NT2/D1 (cell line): ENCODE measurements around the gene KATNIP.
"Not testable (repeated sequence)": the region's sequence is repeated elsewhere in the genome, so short reads cannot be mapped to it uniquely, and the experiment has no call there.

ENCODE experiments used
- DNase-seq: peaks from one replicate; pipeline ENCODE4 v3.0.0-alpha.2; 2011; ENCODE audit warnings: low read depth, low spot score
- H3K27me3 ChIP-seq: 2 replicates; pipeline ENCODE4 v1.6.0; 2011; ENCODE audit warnings: mild to moderate bottlenecking; ENCODE audit not compliant: insufficient read length, insufficient read depth
- H3K36me3 ChIP-seq: 2 replicates; pipeline ENCODE4 v1.6.1; 2011; ENCODE audit warnings: mild to moderate bottlenecking, low read length, mixed read lengths; ENCODE audit not compliant: insufficient read depth, insufficient read length
- H3K4me1 ChIP-seq: 2 replicates; pipeline ENCODE4 v1.5.1; 2011; ENCODE audit not compliant: insufficient read depth, insufficient read length
- H3K4me3 ChIP-seq: 2 replicates; pipeline ENCODE4 v1.5.1; 2011; ENCODE audit warnings: low read depth; ENCODE audit not compliant: insufficient read length
- H3K9ac ChIP-seq: 2 replicates; pipeline ENCODE4 v1.6.0; 2011; ENCODE audit warnings: low read depth; ENCODE audit not compliant: insufficient read length
- H3K9me3 ChIP-seq: 2 replicates; pipeline ENCODE4 v1.5.1; 2011; ENCODE audit warnings: mild to moderate bottlenecking, low read length; ENCODE audit not compliant: insufficient read depth
- SUZ12 ChIP-seq: IDR thresholded peaks from 2 replicates; pipeline ENCODE4 v1.6.1; 2011; ENCODE audit not compliant: insufficient read length, insufficient read depth; ENCODE audit errors: extremely low read depth
- YY1 ChIP-seq: IDR thresholded peaks from 2 replicates; pipeline ENCODE4 v1.6.1; 2011; ENCODE audit not compliant: insufficient read length, insufficient read depth
- ZNF274 ChIP-seq: IDR thresholded peaks from 2 replicates; pipeline ENCODE4 v1.6.1; 2011; ENCODE audit warnings: mild to moderate bottlenecking, low read depth, low read length

The KATNIP gene

DNA sequence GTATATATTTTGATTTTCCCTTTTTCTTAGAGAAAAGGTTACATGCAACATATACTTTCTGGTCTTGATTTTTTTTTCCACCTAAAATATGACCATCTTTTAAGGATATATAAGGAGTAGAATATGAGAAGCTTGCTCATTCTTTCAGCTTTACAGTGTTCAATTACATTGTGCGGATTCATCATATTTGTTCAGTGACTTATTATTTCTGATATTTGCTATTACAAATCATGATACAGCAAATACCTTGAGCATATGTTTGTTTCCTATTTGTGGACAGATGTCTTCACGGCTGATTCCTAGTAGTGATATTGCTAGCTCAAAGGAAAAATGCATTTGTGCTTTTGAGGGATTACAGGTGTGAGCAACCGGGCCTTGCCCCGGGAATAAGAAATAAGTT lies 18.1 kb downstream of the KATNIP start:
- TF ChIP-seq SUZ12 (no peak), ZNF274 (no peak), YY1 (no peak)
- Histone ChIP-seq H3K9ac (no peak overlapping the region), H3K36me3 (no peaks in the 10 kb centered on the region)

GRCh38 chr16:27570986-27571385 lies 21.0 kb downstream of the KATNIP start:
- H3K36me3 ChIP-seq, DNase-seq, H3K27me3 ChIP-seq, H3K9ac ChIP-seq, H3K4me3 ChIP-seq, H3K9me3 ChIP-seq, H3K4me1 ChIP-seq: not testable (repeated sequence)

More for the DNA sequence above, 18.1 kb downstream of the KATNIP start:
- Histone ChIP-seq H3K4me3 (no peak overlapping the region), H3K27me3 (no peaks in the 10 kb centered on the region), H3K9me3 (no peaks in the 10 kb centered on the region), H3K4me1 (peaks cover 3% of the 10 kb centered on the region)
- no peak for DNase-seq

DNA sequence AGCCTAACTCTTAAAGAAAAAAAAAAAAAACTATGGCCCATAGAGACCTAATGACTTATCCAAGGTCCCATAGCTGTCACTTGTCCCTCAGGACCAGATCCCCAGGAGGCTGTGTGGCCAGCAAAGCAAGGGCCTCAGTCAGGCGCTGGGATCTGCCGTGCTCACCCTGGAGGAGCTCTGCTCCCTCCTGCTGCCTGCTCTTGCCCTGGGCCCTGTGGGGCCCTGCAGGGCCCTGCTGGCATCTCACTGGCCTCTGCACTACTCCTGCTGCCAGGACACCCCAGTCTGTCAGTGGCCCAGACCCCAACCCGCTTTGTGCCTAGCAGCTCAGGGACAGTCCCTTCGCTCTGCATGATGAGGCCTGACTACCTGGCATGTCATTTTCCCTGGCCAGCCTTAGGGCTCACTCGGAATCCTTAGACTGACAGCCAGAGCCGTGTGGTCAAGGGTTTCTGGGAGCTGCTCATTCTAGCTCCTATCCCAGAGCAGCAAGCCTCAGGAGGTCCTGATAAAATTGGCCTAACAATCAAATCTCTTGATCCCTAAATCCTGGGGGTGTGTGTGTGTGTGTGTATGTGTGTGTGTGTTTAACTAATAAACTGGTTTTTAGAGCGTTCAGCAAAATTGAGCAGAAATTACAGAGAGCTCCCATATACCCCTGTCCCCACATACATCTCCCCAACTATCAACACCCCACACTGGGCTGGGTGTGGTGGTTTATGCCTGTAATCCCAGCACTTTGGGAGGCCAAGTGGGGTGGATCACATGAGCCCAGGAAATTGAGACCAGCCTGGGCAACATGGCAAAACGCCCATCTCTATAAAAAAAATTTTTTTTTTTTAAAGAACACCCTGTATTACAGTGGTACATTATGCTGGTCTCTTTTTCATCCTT lies 21.7 kb downstream of the KATNIP start:
- H3K4me3 ChIP-seq = no peak overlapping the region
- no peak for DNase-seq
- TF ChIP-seq YY1 (no peak), SUZ12 (no peak), ZNF274 (no peak)

GRCh38 chr16:27572711-27573110 lies 22.8 kb downstream of the KATNIP start:
- TF ChIP-seq YY1 (no peak), SUZ12 (no peak), ZNF274 (no peak)
- Histone ChIP-seq H3K27me3 (no peaks in the 10 kb centered on the region), H3K9ac (no peak overlapping the region), H3K9me3 (no peaks in the 10 kb centered on the region), H3K4me3 (no peak overlapping the region), H3K4me1 (peaks cover 7% of the 10 kb centered on the region), H3K36me3 (peaks cover 5% of the 10 kb centered on the region)
- no peak for DNase-seq

More for the DNA sequence above, 21.7 kb downstream of the KATNIP start:
- peaks cover 5% of the 10 kb centered on the region for H3K36me3 ChIP-seq
- H3K4me1 ChIP-seq = peaks cover 6% of the 10 kb centered on the region
- H3K9ac ChIP-seq = peak overlapping the region; percentile 47
- no peaks in the 10 kb centered on the region for H3K27me3 ChIP-seq
- H3K9me3 ChIP-seq = no peaks in the 10 kb centered on the region

GRCh38 chr16:27576729-27577128 lies 26.8 kb downstream of the KATNIP start:
- Histone ChIP-seq H3K4me1 (peaks cover 7% of the 10 kb centered on the region), H3K36me3 (peaks cover 5% of the 10 kb centered on the region), H3K9ac (no peak overlapping the region), H3K27me3 (no peaks in the 10 kb centered on the region), H3K9me3 (no peaks in the 10 kb centered on the region), H3K4me3 (no peak overlapping the region)
- no peak for DNase-seq
- TF ChIP-seq SUZ12 = no peak
- no peak for TF ChIP-seq ZNF274
- TF ChIP-seq YY1 = no peak

DNA sequence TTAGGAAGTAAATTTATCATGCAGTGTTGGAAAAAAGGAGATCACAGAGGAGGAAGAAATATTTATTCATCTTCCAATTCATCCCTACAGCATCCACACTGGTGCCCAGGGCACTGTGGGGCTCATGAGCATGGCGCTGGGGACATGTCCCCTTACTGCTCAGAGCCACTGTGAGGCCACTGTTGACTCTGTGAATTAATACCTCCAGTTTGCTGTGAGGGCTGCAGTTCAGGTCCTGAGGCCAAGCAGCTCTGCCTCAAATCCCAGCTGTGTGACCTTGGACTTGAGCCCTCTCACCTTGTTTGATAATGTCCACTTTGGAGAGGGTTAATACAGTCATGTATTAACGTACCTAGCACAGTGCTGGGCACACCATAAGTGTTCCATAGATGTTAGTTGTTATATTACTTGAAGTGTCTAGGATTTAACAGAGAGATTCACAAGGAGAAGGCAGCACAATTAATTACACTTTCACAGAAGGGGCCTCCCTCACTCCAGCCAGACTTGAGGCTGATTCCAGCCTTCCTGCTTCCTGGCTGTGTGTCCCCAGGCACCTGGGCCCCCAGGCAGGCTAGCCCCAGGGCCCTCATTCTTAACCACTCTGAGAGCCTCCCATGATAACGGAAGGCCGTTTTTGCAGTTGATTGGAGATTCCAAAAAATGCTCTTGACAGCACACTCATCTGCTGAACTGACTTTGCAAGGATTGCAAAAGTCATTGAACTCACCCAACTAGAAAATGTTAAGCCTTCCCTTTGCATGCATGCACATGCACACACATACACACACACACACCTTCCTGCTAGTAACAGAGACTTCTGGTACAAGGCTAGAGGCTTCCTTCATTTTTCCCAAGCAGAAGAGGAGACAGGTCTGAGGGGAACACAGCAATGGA lies 29.4 kb downstream of the KATNIP start:
- no peak for TF ChIP-seq SUZ12
- TF ChIP-seq YY1 = no peak
- no peak for TF ChIP-seq ZNF274
- H3K4me1 ChIP-seq = peaks cover 7% of the 10 kb centered on the region
- H3K27me3 ChIP-seq = no peaks in the 10 kb centered on the region
- no peak for DNase-seq
- no peaks in the 10 kb centered on the region for H3K9me3 ChIP-seq
- peaks cover 5% of the 10 kb centered on the region for H3K36me3 ChIP-seq
- H3K4me3 ChIP-seq = no peak overlapping the region
- H3K9ac ChIP-seq = no peak overlapping the region

GRCh38 chr16:27582883-27583282 lies 32.9 kb downstream of the KATNIP start:
- no peak for TF ChIP-seq ZNF274
- Histone ChIP-seq H3K9me3 (peaks cover 7% of the 10 kb centered on the region; the same call in 1 of the 2 replicates), H3K9ac (no peak overlapping the region), H3K4me1 (peaks cover 4% of the 10 kb centered on the region), H3K27me3 (no peaks in the 10 kb centered on the region), H3K4me3 (no peak overlapping the region), H3K36me3 (peaks cover 4% of the 10 kb centered on the region)
- no peak for DNase-seq
